Germinal center (tissue), 1 donor: ENCODE results near the gene ASPG.

ENCODE experiments used
- DNase-seq: peaks from one replicate; pipeline ENCODE4 v3.0.0; 2012; ENCODE audit warnings: mixed read lengths, low spot score

ASPG gene

DNA sequence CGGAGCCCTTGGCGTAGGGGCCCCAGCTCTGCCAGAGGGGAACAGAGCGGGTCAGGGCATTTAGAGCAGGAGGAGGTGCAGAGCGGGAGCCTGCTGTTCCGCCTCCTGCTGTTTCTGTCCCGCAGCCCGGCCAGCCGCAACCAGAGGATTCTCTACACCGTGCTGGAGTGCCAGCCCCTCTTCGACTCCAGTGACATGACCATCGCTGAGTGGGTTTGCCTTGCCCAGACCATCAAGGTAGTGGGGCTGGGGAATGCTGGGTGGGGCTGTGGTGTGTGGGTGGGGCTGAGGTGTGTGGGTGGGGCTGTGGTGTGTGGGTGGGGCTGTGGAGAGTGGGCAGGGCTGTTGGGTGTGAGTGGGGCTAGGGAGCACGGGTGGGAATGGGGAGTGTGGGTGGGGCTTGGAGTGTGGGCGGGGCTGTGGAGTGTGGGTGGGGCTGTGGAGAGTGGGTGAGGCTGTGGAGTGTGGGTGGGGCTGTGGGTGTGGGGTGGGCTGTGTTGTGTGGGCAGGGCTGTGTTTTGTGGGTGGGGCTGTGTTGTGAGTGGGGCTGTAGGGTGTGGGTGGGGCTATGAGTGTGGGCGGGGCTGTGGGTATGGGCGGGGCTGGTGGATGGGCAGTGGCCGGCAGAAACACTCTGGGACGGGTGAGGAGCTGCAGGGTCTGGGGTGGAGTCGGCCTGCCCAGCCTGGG is 8.0 kb downstream of the ASPG start:
- no peak for DNase-seq

DNA sequence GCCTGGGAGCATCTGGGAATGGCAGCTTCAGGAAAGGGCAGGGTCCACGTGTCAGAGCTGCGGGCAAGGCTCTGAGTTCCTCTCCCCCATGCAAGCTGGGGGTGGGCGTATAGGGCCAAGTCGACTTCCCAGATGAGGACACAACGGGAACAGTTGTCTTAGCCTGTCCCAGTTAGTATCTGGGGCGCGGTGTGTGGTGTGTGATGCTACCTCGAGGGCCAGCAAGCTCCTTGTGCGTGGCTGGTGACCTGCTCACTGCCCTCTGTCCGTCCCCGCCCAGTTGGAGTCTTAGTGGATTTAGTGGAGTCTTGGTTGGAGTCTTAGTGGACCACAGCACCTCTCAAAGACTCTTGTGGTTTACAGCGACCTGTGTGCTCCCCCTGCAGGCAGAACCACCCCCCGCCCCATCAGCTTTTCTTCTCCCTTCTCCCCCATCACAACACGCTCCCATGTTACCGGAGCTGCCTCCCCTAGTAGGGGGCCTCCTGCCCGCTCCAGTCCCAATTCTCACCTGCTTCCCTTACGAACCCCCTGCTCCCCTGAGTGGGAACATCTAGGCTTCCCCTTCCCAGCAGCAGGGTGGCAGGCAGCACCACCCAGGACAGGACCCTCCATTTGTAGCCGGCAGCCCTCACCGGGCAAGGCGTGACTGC is 8.7 kb downstream of the ASPG start:
- no peak for DNase-seq

DNA sequence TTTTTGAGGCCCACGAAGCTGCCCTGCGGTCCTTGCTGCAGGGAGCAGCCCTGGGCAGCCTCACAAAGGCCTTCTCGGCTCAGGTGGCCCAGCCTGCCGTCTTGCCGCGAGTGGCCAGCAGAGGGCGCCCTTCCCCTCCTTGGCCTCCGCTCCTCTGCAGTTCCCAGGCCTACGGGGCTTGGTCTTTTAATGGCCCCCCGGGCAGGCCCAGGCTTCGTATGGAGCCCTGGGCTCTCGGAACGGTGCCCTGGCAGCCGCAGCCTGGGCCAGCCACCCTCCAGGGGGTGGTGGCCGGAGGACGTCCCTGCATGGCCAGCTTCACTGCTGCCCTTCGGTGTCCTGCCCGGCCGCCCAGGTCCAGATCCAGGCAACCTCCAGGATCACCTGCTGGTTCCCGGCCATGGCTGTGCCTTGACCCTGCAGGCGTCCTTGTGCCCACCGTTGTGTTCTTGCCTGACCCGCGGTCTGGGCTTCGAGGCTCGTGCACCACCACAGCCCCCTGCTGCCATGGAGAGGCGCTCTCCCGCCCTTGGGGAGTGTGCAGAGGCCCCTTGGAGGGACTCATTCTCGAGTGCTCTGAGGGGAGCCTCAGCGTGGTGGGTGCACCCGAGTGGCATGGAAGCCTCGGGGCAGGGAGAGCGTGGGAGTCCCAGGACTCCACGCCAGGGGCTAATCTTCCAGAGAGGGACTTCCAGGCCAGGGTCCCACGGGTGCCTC is 9.4 kb downstream of the ASPG start:
- peak; percentile 68 for DNase-seq

DNA sequence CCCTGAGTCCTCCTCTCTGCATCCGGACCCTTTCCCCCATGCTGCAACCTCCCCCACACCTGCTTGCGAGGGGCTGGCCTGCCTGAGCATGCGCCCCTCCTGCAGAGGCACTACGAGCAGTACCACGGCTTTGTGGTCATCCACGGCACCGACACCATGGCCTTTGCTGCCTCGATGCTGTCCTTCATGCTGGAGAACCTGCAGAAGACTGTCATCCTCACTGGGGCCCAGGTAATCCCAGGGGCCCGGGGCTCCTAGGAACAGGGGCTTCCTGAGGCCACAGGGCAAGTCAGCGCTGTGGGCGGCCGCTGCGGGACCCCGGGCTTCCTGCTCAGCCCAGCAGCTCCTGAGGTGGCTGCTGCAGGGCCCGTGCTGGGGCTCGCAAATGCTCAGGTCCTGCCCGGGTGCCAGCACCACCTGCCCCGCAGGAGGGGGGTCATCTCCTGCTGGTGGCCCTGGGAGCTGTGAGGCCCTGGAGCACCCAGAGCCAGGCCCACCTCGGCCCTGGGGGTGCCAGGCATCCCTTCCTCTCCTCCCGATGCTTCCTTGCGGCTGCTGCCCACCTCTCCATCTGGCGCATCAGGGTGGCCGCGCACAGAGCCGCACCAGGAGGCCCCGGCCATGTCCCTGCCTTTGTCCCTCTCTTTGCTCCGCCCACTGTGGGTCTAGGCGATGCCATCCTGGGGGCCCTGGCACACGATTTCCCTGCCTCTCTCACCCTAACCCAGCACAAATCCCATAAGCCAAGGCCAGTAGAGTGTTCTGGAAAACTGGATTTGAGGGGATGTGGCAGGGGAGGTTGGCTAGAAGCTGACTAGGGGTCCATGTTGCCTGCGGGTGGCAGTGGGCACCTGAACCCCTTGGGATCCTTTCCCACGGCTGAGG is 10.2 kb downstream of the ASPG start:
- no peak for DNase-seq

DNA sequence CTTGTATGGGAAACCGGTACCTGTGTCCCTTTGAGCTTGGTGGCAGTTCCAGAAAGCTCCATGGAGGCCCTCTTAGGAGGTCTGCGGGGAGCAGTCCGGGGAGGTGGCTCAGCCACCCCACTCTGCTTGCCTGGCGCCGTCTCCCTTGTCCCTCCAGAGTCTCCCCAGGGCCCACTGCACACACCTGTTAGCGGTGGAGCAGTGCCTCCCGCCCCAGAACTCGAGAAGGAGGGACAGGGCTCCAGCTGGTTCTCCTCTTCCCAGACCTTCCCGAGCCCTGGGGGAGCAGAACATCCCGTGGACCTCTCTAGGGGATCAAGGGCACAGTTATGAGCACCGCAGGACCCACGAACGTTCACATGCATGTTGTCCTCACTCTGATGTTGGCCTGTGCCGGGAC is 10.8 kb downstream of the ASPG start:
- no peak for DNase-seq

DNA sequence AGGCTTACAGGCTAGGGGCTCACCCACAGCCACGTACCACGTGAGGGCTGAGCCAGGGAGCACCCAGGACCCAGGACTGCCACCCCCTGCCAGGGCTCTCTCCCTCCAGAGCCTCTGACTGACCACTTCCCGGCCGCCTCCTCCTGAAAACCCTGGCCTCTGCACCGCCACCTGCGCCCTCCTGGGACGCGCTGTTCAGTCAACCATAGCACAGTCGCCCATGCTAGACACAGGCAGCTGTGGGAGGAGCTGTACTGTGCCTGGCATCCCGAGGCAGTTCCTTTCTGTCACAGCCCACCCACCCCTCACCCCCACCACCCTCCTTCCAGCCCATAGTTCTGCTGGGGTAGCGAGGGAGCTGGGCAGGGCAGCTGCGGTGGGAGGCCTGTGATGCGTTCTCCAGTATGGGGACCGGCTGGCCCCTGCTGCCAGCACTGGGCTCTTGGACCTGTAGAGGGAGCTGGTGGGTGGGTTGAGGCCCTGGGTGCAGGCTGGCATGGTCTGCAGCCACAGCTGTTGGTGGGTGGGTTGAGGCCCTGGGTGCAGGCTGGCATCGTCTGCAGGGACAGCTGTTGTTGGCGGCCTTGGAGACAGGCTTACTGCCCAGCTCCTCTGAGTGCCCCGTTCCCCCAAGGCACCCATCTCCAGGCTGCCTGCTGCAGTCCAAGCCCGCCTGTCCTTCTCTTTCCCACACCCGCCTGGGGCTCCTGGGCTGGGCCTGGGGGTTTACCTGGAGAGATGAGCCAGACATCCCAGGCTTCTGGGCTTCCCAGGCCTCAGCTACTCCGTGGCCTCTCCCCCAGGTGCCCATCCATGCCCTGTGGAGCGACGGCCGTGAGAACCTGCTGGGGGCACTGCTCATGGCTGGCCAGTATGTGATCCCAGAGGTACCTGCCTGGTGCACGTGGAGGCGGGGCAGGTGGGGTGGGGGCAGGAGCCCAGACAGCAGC is 11.5 kb downstream of the ASPG start:
- no peak for DNase-seq

DNA sequence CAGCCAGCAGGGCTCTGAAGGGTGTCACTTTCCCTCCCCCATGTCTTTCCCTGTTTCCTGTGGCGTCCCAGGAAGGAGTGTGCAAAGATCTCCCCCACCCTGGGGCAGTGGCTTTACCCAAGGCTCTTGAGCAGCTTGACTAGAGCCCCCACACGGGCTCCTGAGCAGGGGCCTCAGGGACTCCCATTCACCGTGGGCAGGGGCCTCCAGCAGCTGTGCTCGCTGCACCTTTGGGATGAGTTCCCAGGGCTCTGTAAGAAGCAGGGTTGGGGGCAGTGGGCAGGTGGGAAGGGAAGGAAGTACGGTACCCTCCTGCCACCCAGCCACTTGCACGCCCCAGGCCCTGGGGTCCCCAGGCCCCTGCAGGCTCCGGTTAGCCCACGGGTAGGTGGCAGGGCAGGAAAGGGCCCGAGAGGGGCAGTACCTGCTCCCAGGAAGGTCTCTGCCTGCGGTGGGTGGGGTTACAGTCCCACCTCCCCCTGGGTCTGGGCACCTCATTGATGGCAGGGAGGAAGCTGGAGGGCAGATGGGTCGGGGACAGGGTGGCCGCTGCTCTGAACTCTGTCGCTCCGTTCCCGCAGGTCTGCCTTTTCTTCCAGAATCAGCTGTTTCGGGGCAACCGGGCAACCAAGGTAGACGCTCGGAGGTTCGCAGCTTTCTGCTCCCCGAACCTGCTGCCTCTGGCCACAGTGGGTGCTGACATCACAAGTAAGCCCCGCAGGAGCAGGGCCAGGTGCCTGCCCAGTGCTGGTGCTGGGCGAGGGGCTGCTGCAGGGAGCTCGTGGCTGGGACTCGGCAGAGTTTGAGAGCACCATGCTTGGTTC is 13.0 kb downstream of the ASPG start:
- no peak for DNase-seq

DNA sequence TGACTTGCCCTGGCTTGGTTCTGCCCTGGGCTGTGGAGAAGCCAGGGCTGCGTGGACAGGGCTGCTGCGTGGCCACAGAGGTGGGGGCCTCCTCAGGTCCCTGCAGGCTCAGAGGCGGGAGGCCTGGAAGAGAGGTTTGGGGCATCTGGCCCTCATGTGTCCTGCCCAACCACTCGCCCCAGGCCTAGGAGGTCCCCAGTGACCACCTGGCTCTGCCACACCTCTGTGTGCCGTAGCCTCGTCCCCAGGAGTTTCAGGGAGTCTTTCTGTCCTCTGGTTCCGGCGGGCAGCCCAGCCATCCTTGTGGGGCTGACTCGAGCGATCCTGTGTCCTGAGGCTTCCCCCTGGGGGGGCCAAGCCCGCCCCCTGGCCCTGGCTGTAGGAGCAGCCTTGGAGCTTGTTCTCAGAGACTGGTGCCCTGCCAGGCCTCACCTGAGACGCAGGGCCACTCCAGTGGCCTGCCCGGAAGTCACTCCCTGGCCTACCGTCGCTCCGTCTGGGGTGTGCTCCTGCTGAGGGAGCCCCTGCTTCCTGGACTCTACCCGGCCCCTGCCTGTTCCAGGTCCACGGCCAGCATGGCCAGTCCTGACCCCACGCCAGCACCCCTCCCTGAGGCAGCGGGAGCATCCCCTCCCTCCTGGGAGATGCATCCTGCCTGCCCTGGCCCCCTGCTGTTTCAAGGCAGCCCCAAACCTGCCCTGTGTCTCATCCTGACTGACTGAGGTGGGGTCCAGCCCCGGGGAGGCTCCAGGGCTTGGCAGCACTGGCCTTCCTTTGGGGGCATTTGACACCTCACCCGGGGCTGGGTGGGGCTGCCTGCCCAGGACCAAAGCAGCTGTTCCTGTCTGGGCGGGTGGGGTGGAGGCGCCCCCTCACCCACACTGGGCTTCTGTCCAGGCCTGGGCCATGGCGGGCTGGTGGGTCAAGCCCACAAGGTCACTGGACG is 13.9 kb downstream of the ASPG start:
- DNase-seq = no peak

DNA sequence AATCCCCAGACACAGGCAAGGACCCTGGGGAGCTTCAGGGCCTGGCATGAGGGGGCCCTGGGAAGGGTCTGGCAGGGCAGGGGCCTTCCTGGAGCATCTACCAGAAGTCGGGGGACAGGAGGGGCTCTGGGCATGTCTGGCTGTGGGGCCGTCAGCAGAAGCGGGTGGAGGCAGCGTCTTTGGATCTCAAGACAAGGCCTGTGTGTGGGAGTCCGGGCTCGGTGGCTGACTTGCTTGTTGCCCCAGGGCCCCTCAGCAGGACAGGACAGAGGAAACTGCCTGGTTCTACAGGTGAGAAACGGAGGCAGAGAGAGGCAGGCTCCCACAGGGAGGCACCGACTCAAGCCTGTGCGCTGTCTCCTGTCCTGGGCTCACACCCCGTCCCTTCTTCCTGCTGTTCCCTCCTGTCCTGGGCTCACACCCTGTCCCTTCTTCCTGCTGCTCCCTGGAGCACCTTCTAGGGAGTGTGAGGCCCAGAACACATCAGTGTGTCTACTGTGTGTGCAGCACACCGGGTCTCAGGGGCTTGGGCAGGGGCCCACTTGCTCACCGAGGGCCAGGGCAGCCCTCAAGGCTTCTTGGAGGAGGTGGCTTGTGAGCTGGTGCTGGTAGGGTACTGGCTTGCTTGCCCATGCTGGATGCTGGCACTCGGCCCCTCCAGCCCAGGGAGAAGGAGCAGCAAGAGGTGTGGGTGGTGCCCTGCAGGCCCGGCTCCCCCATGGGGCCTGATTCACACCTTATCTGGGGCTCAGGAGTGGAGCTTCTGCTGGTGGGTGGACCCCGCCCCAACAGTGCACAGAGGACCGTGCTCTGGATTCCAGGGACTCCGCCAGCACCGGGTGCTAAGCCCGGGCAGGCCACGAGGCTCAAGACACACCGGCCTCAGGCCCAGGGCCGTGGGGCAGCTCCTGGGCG is 14.9 kb downstream of the ASPG start:
- DNase-seq = no peak

DNA sequence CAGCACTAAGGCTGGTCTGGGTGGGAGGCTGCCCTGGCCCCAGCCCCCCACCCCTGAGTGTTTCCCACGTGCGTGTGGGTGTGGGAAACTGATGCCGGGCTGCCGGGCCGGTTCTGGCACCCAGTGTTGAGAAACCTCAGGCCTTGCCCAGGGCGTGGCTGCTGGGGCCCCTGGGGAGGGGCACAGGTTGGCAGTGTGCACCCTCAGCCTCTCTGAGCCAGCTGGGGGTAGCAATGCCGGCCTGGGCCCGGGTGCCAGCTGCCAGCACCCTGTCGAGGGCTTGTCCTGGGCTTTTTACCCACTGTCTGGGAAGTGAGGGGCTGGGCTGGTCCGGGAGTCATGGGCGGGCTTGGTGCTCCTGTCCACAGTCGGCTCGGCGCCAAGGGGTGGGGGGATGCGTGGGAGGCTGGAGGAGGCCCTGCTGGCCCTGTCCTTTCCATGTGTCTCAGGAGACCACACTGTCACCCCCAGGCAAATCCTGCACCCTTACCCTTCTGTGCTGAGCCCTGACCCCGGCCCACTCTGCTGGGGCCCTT is 15.7 kb downstream of the ASPG start:
- no peak for DNase-seq

DNA sequence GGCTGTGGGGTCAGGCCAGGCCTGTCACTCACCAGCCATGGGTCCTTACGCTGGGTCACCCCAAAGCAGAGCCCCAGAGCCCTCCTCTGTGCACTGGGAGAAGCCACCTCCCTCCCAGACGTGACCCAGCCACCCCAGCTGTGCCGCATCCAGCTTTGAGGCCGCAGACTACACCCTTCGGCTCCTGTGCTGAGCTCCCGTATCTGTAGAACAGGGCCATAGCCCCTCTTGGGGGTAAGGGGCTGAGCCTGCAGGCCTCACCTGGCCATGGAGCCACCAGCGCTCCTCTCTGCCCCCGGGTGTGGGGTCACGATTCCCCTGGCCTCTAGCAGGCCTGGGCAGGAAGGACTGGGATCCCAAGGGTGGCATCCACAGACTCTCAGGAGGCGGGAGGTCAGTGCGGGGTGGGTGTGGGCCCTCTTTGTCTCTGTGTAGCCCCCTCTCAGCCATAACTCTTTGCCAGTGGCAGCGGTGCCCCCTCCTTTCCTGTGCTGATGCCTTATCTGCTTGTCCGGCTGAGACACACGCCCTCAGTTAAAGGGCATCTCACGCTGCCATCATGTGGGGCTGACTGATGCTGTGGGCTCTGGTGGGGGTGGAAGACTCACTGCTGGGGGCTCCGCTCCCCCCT is 16.3 kb downstream of the ASPG start:
- no peak for DNase-seq

DNA sequence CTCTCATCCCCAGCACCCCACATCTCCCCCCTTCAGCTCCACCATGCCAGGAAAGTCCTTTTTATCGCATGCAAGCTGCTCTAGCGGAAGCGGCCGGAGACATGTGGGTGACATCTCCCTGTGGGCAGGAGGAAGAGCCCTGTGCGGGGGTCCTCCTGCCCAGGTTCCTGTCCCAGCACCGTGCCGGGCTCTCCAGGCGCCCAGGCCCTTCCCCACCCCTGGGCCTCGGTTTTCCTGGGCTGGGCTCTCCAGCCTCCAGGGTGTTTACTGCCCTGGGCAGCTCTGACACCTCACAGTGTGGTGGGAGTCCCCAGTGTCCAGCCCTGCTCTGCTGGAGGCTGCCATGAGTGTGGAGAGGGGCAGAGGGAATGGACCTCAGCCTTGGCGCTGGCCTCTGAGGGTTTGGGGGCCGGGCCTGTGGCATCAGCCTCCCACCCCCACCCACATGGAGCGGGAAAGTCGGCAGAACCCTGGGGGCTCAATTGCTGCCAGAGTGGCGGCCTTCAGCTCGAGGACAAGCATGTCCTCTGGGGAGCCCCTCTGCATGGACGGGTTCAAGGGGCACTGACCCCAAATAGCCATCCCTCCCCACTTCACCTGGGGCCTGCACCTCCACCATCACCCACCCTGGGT is 16.9 kb downstream of the ASPG start:
- DNase-seq = no peak

DNA sequence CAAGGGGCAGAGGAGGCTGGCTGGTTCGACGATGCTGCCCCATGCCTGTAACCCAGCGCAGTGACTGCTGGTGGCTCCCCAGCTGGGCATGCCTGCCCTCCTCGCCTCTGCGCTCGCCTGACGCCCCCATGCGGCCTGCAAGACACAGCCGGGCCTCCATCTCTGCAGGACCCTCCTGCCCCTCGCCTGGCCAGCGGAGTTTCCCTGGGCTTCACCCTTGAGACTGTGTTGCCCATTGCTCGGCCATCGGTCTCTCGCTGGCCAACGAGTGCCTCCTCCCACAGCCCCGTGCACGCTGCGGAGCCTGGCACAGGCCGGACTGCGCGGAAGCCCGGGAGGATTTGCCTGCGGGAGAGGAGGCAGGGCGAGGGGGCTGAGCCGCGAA is 17.6 kb downstream of the ASPG start:
- no peak for DNase-seq

DNA sequence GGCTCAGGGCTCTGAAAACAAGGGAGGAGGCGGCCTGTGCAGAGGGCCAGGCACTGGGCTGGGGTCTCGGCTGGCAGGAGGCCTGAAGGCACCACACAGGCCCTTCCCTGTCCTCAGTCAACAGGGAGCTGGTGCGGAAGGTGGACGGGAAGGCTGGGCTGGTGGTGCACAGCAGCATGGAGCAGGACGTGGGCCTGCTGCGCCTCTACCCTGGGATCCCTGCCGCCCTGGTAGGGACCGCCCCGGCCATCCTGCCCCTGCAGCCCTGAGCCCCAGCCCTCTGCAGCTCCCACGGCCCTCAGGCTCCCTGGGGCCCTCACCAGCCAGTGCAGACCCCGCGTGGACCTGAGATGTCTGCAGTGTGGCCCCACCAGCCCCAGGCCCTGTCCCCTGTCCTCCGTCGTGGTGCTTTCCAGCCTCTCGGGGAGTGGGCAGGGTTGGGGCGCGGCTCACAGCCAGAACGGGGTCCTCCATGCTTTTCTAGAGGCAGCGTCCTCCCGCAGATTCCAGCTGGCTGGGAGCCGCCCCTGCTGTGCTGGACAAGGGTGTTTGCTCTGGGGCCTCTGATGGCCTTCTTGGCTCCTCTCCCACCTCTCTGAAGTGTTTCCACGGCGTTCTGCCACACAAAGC is 18.1 kb downstream of the ASPG start:
- no peak for DNase-seq

DNA sequence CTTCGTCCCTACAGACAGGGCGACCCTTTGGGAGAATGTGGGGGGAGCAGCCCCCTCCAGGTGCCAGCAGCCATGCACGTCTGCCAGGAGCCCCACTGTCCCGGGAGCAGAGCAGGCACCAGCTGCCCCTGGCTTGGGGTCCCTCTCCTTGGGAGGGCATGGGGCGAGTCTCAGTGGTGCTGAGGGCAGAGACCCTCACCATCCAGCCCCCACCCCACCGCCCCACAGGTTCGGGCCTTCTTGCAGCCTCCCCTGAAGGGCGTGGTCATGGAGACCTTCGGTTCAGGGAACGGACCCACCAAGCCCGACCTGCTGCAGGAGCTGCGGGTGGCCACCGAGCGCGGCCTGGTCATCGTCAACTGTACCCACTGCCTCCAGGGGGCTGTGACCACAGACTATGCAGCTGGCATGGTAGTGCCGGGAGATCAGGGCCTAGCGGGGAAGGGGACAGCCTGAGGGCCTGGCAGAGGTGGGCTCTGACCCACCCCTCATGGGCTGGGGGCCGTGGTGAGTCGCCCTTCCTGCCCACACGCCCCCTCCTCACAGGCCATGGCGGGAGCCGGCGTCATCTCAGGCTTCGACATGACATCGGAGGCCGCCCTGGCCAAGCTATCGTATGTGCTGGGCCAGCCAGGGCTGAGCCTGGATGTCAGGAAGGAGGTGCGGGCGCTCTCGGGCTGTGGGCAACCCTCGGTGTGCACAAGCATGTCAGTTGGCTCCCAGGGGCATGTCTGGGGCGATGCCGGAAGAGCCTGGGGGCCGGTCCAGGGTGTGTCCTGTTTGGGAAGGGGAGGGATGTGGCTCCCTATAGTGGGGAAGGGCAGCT is 18.8 kb downstream of the ASPG start:
- no peak for DNase-seq
